ENCODE measurements around the gene VAV3.
A peak's percentile ranks its signal among the peaks of the same experiment; 100 is the strongest.
"Not testable (repeated sequence)": the region's sequence is repeated elsewhere in the genome, so short reads cannot be mapped to it uniquely, and the experiment has no call there.

The VAV3 gene

DNA sequence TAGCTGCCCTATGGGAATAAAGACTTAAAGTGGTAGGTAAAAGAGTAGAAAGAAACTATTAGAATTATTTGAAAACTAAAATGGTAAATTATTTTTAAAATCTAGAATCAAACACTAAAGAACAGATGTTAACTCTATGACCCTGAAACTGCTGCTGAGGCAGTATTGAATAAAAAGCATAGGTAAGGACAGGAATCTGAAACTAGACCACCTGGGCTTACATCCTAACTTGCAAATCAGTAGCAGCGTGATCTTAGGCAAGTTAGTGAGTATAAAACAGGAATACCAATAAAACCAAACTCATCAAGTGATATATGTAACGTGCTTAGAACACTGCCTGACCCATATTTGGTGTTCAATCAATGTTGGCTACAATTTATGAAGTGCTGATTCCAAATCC, 257.9 kb downstream of the VAV3 start:
- Histone ChIP-seq H3K27ac (no peak overlapping the region), H3K4me3 (no peak overlapping the region)

DNA sequence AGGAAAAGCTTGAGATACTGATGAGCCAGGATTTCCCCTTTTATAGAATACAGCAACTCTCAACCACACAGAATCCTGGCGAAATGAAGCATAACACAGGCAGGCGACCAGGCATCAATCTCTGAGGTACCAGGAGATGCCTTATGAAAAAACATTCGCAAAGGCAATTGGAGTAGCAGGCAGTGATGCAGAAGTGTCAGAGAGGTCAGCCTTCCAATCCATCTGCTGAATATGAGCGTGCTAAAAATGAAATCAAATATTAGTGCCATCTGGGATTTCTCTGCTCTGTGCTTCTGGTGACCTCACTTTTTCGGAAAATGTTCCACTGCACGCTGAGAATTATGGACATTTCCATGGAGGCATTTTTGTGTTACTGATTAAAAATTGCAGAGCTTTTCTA, 258.8 kb downstream of the VAV3 start:
- H3K27ac ChIP-seq = no peak overlapping the region
- no peak overlapping the region for H3K4me3 ChIP-seq

DNA sequence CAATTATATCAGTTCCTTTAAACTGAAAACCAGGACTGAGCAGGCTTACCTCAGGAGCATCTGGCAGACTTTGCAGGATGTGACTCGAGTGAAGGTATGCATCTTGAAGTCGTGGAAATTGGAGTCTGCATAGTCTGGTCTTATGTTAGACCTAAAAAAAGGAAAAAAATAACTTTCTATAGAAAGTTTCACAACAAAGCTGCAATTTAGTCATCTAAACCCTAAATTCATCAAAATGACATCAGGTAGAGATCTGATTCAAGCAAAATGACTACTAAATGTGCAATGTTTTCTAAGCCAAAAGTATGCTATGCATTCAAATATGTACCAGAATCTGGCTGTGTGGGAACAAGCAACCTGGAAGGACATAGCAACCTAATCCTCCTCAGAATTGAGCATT, 260.1 kb downstream of the VAV3 start:
- Histone ChIP-seq H3K4me3 (no peak overlapping the region), H3K27ac (no peak overlapping the region)

DNA sequence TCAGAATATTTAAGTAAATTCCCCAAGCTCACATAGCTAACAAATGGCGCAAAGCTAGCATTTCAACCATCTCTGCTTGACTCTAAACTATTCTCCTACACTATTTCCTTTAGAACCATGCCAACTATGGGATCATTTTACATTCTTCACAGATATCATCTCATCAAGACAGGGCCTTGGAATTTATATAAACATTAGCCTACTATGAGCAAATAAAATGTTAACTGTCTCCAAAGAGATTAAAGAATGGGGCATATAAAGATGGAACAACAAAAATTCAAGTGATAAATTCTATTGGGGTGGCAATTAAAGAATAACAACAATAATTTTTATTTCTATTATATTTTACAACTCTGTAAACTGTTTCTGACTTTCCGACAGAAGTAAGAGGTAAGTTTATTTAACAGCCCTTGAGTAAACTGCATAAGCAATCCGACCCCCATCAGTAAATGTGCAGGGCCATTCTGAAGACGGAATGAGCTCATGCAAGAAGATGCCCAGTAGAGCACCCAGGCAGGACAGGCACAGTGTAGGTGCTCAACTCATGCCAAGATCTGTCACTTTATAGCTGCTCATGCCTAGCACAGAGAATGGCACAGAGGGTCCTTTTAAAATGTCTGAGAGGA, 261.9 kb downstream of the VAV3 start:
- H3K27ac ChIP-seq = no peak overlapping the region
- H3K4me3 ChIP-seq = no peak overlapping the region

DNA sequence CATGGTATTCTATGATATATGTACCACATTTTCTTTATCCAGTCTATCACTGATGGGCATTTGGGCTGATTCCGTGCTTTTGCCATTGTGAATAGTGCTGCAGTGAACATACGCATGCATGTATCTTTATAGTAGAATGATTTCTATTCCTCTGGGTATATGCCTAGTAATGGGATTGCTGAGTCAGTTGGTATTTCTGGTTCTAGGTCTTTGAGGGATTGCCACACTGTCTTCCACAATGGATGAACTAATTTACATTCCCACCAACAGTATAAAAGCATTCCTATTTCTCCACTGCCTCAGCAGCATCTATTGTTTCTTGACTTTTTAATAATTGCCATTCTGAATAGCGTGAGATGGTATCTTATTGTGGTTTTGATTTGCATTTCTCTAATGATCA, 264.3 kb downstream of the VAV3 start:
- not testable (repeated sequence) for H3K27ac ChIP-seq, H3K4me3 ChIP-seq

DNA sequence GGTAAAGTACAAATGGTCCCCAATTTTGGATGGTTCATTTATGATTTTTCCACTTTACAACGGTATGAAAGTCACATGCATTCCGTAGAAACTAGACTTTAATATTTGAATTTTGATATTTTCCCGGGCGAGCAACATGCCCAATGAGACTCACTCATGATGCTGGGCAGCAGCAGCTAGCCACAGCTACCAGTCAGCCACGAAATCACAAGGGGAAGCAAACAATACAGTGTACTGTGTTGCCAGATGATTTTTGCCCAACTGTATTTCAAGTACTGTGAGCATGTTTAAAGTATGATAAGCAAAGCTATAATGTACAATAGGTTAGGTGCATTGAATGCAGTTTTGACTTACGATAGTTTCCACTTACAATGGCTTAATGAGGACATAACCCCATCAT, 266.8 kb downstream of the VAV3 start:
- Histone ChIP-seq H3K27ac (no peak overlapping the region), H3K4me3 (no peak overlapping the region)

DNA sequence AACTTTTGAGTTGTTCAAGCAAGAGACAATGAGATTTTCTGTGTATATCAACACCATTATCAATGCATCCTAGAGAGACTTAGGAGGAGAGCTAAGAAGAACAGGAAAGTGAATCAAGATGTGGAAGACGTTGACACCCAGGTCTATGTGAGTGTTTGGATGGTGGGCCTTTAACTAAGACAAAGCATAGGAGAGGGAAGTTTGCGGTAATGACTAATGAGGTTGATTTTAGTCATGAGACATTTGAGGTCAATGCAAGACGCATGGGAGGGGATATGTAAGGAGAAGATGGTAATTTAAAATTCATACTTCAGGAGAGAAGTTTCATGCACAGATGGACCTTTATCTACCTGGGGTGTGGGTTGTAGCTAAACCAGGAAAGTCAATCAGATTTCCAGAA, 269.6 kb downstream of the VAV3 start:
- no peak overlapping the region for H3K4me3 ChIP-seq

DNA sequence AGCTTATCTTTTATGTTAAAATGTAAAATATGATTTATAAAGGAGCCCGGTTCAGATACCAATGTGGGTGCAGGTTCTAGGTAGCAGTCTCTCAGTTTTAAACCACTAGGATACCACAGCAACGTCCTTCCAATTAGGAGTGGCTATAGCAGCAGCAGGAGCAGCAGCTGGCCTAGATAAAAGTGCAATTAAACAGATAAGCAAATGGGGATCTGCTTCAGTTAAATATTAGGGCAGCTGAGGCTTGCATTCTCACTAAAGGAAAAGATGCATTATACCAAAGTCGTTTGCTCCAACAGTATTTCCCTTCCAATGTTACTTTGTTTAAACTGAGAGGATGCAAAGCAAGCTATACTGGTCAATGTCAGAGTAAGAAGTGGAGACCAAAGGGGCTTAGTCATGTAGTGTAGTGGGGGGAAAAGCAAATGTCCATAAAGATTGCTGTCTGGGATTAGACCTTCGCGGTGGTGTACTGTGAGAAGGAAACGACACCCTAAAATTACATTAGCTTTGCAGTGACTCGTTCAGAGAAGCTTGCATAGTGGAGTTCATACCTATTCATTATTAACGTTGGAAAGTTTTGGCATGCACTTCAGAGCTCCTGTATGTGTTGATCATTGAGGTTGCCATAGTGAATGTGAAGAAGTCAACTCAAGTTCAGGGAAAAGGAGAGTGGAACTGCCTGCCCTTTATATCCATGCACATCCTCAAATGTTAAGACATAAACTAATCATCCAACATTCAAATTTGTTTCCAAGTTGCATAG, 272.2 kb downstream of the VAV3 start:
- Histone ChIP-seq H3K27ac (no peak overlapping the region), H3K4me3 (no peak overlapping the region)

More for the DNA sequence above, 269.6 kb downstream of the VAV3 start:
- no peak overlapping the region for H3K27ac ChIP-seq

DNA sequence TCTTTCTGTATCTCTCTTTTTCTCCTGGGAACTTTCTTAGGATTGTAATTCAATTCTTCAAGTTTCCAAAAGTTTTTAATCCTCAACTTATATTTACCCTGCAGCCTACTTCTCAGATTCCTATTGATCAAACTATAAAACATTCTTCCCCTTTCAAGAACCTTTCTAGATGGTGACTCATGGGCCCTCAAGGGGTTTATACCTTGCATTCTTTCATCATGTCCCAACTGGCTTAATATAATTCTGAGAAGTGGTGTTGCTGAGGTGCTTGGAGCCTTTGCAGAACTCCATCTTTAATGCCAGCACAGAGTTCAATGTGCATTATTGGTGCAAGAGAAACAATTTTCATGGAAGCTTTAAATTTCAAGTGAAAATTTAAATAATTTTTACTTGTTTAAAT, 273.4 kb downstream of the VAV3 start:
- peak overlapping the region in 2 of 21 experiments; percentile 73 to 78 for H3K27ac ChIP-seq
- H3K4me3 ChIP-seq = no peak overlapping the region

DNA sequence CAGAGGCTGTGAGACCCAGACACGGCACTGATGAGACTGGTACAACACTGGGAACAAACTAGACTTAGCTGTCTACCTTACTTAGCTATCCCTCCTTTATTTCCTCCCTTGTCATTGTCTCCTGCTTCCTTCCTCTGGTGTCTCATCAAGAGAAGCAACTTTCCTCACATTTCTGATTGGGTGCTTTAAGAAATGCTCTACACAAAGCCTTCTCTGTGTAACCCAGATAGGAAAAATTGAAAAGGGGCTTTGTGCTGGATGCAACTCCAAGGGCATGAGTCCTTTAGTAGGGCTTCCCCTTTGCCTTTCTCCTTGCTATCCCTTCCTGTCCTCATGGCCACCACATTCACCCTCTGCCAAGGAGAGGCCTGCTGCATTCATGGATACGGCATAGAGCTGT, 274.5 kb downstream of the VAV3 start:
- Histone ChIP-seq H3K4me3 (no peak overlapping the region), H3K27ac (peak overlapping the region in 8 of 21 experiments; percentile 13 to 78 (median 49))

DNA sequence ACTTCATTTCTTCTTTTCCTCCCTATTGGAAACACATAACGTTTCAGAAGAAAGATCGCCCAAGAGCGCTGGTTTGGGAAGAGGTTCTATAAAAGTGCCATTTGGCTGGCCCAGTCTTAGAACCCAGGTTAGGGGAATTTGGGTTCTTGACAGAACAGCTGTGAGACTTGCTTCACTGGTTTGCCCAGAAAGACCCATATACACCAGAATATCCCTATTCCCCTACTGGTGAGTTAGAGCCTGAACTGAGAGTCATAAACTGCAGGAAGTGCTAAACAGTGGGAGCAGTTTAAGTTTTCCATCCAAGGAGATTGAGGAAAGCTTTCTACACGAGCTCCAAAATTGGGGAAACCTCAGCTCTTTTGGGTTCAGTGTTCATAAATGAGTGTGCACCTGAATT, 275.2 kb downstream of the VAV3 start:
- Histone ChIP-seq H3K27ac (peak overlapping the region in 11 of 21 experiments; percentile 13 to 78 (median 51)), H3K4me3 (no peak overlapping the region)

DNA sequence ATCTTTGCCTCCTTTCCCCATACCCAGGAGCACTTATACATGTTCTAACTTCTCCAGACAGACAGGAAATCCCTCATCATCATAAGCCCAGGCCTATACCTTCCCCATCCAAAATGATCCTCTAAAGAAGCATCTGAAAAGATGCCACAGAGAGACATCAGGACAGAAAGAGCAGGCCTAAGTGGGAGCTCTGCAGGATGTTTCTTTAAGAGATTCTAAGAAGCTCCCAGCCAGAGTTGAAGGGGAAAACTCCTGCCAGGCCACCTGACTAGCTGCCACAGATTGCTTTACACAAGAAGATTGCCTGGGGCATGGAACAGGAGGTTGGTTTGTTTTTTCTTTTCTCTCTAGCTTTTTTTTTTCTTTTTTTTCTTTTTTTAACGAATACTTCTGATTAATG, 275.8 kb downstream of the VAV3 start:
- Histone ChIP-seq H3K27ac (peak overlapping the region in 12 of 21 experiments; percentile 7 to 78 (median 48)), H3K4me3 (peak overlapping the region in 2 of 7 experiments; percentile 2 to 44)

DNA sequence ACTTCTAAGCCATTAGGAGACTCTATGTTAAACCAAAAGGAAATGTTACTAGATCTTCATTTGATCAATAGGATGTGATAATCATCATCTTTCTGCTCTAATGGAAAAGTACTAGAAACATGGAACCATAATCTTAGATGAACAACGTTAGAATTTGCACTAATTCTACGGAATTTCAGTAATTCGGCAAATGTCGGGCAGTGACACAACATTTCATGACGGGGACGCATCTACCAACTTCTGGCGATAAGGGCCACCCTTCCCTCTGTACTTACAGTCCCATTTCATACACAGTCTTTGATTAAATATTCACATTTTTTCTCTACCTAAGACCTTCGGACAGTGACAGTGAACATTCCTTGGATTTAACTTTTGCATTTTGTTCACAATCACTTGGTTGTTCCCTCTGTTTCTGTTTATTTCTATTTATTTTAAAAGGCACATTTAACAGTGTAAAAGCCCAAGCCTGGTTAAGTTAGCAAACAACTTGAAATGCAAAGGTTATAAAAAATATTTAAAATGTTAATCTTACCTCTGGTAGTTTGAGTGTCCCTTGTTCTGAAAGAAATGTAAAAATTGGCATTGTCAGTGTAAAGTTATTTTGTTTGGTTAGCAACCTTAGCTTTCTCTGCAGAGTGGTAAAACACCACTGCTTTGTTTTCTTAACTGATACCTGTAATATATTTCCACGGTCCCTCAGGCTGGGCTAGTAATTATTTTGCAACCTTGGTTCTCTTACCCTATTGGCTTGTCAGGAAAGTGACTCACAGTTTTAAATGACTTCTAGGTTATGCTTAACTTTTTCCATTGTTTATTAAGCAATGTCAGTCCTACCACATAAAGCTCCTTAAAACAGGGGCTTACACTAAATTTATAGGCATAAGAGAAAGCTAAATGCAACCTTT, 276.9 kb downstream of the VAV3 start:
- peak overlapping the region; percentile 1 to 44 (median 23) for H3K4me3 ChIP-seq
- H3K27ac ChIP-seq = peak overlapping the region in 19 of 21 experiments; percentile 23 to 81 (median 63)

DNA sequence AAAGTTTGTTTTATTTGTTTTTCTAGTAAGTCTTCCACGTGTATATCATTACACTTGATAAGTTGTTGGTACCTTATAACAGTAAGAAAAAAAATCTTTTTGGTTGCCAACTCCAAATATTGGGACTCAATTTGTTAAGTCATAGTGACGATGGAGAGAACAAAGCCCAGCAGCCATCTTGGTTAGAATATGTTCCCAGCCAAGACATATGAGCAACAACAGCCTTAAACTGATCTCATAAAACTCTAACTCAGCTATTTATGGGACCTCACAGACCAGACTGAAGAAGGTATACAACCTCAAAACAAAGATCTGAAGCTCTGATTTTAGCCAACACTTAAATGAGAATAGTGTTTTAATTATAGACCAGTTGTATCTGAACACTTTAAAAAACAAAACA, 281.3 kb downstream of the VAV3 start:
- Histone ChIP-seq H3K4me3 (peak overlapping the region in 1 of 7 experiments; percentile 44), H3K27ac (peak overlapping the region in 18 of 21 experiments; percentile 3 to 81 (median 56))

DNA sequence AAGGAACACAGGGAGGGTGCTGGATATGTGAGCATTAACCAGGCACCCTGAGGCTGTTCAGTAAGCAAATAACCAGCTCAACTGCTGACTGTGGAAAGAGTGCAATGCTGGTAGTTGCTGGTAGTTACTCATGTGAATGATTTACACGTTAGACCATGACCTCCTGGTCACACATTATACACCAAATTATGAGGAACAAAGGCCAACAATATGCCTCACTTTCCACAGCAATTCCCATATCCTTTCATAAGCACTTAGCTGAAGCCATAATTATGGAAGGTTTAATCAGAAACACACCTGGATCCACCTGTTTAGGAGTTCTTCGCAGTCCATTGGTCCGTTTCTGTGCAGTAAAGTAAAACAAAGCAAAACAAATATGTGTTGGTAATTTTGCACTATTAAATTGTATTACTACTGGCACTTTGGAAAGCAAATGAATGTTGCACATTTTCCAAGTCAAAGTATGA, 281.8 kb downstream of the VAV3 start:
- H3K4me3 ChIP-seq = peak overlapping the region in 2 of 7 experiments; percentile 7 to 23
- peak overlapping the region in 20 of 21 experiments; percentile 3 to 78 (median 52) for H3K27ac ChIP-seq

DNA sequence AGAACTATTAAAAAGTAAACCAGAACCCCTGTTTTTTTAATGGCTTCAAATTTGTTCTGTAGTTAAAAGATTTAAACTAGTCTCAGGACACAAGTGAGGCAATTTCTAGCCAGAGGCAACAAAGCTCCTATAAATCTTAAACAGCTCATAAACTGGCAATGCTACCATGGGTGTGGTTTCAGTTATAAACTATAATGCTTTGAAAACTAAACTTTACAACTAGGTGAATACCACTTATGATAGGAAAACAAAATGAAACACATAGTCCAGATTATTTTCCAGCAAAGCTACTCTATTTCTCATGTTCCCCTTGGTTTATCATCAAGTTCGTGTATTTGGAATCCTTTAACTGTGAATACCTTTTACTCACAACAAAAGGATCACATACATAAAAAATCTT, 282.5 kb downstream of the VAV3 start:
- Histone ChIP-seq H3K27ac (peak overlapping the region in 14 of 21 experiments; percentile 8 to 78 (median 52)), H3K4me3 (peak overlapping the region in 2 of 7 experiments; percentile 7 to 23)

DNA sequence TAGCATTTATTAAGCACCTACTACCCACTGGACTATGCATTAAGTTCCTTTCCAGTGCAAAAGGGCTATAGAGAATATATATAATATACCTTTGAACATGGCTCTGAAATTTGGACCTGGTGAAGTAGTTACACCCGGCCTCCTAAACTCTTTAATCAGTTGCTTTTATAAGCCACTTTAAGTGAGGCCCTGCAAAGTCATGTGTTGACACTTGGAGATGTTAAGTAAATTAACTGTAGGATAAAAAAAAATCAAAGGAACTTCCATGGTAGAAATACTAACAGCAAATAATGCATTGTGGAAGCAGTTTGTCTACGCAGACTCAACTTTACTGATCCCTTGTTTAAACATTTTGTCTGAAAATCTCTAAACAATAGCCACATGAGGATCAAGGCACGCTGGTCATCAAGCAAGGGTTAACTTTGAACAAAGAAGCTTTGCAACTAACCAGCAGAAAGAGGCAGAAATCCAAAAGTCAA, 283.9 kb downstream of the VAV3 start:
- peak overlapping the region in 9 of 21 experiments; percentile 5 to 51 (median 32) for H3K27ac ChIP-seq

DNA sequence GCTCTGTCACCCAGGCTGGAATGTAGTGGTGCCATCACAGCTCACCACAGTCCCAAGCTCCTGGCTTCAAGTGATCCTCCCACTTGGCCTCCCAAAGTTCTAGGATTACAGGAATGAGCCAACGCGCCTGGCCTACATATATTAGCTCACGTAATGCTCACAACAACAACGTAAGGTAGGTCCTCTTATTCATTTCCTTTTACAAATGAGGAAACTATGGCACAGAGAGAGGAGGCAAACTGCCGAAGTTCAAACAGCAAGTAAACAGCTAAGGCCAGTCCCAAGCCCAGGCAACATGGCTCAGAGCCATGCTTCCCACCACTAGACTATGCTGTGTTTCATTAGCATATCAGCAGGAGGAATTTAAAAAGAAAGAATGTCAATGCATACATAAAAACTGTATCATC, 284.4 kb downstream of the VAV3 start:
- Histone ChIP-seq H3K4me3 (no peak overlapping the region), H3K27ac (peak overlapping the region in 12 of 21 experiments; percentile 5 to 62 (median 29))

More for the DNA sequence above, 283.9 kb downstream of the VAV3 start:
- H3K4me3 ChIP-seq = no peak overlapping the region

DNA sequence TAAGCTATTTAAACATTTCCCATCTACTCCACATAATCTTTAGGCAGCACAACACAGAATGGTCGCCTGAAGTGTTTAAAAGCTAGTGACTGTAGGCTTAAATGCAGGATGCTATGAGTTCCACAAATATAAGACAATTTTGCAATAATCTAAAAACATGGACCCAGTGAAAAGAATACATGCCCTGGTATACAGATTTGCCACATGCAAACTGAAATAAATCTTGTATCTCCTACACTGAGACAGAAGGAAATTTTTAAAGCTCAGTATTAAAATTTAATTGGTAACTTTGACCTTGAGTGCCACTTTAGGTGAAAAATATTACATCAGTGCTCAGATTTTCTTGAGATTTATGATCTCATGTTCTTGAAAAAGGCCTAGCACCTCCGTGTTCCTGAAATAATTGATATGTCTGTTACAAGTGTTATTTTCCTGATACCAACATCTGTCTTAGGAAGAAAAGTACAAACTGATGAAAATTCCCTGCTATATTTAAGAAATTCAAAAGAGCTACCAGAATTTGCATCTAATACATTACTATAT, 285.5 kb downstream of the VAV3 start:
- H3K27ac ChIP-seq = peak overlapping the region in 8 of 21 experiments; percentile 2 to 71 (median 28)
- H3K4me3 ChIP-seq = no peak overlapping the region
